Liver (tissue), 10 donors: ENCODE results near the gene WDR17. TPM values are rescaled to one million over a fixed set of nuclear protein-coding genes. Genes with fewer than 3 reads are reported as not detected.

Experiments
- DNase-seq: peaks from one replicate; pipeline ENCODE4 v3.0.0-alpha.2; 2017; ENCODE audit warnings: low spot score
- H3K27ac ChIP-seq, 2 donors: one replicate each; pipeline ENCODE4 v1.7.0; 2013; ENCODE audit warnings: inconsistent platforms in 2 of 2, low read length in 2 of 2, control low read depth in 1 of 2, low read depth in 1 of 2, mild to moderate bottlenecking in 1 of 2
- H3K27me3 ChIP-seq, 4 donors: one replicate each; pipeline versions ENCODE4 v1.6.1 to v1.7.0; 2013; ENCODE audit warnings: low read length in 3 of 4, inconsistent platforms in 1 of 4, mild to moderate bottlenecking in 1 of 4, moderate library complexity in 1 of 4; ENCODE audit not compliant: control insufficient read depth in 4 of 4, insufficient read depth in 4 of 4
- H3K36me3 ChIP-seq, 4 donors: one replicate each; pipeline versions ENCODE4 v1.6.1 to v1.7.0; 2013; ENCODE audit warnings: low read length in 3 of 4, mild to moderate bottlenecking in 3 of 4, low read depth in 1 of 4, moderate library complexity in 1 of 4; ENCODE audit not compliant: control insufficient read depth in 4 of 4, insufficient read depth in 3 of 4
- H3K4me1 ChIP-seq, 4 donors: one replicate each; pipeline versions ENCODE4 v1.6.1 to v1.7.0; 2013; ENCODE audit warnings: low read length in 3 of 4, mild to moderate bottlenecking in 3 of 4, moderate library complexity in 1 of 4; ENCODE audit not compliant: control insufficient read depth in 4 of 4, insufficient read depth in 4 of 4
- H3K4me3 ChIP-seq, 3 donors: one replicate each; pipeline versions ENCODE4 v1.6.1 to v1.7.0; 2013; ENCODE audit warnings: low read length in 3 of 3, control low read depth in 1 of 3, low read depth in 1 of 3, mild to moderate bottlenecking in 1 of 3
- H3K9ac ChIP-seq, 2 donors: one replicate each; pipeline ENCODE4 v1.7.0; 2013; ENCODE audit warnings: low read length in 2 of 2, mild to moderate bottlenecking in 2 of 2, moderate library complexity in 2 of 2, control low read depth in 1 of 2, low read depth in 1 of 2
- H3K9me3 ChIP-seq, 4 donors: one replicate each; pipeline versions ENCODE4 v1.6.1 to v1.7.0; 2013; ENCODE audit warnings: low read length in 3 of 4; ENCODE audit not compliant: control insufficient read depth in 4 of 4
- ATF3 ChIP-seq: IDR thresholded peaks from 2 replicates; pipeline ENCODE4 v1.6.1; 2016; ENCODE audit warnings: antibody characterized with exemption
- CTCF ChIP-seq: fragments of 150-350 bp; IDR thresholded peaks from 2 replicates; pipeline ENCODE4 v1.5.1; 2017; ENCODE audit warnings: improper control_type of control experiment, low read depth, low read length; ENCODE audit not compliant: missing input control
- EGR1 ChIP-seq, 2 donors: IDR thresholded peaks; 2 replicates each; pipeline ENCODE4 v1.6.1; 2016 to 2018; ENCODE audit warnings: antibody characterized with exemption in 2 of 2, low read depth in 2 of 2
- FOXA1 ChIP-seq: IDR thresholded peaks from 2 replicates; pipeline ENCODE4 v1.6.1; 2016; ENCODE audit warnings: antibody characterized with exemption
- FOXA2 ChIP-seq: IDR thresholded peaks from 2 replicates; pipeline ENCODE4 v1.6.1; 2016; ENCODE audit warnings: antibody characterized with exemption
- GABPA ChIP-seq, 2 donors: IDR thresholded peaks in 1 of 2; conservative IDR thresholded peaks in 1 of 2; 2 replicates each; pipeline ENCODE4 v1.6.1; 2016; ENCODE audit warnings: antibody characterized with exemption in 2 of 2, mild to moderate bottlenecking in 1 of 2, moderate library complexity in 1 of 2
- HNF4A ChIP-seq, 2 donors: conservative IDR thresholded peaks; 2 replicates each; pipeline ENCODE4 v1.6.1; 2016; ENCODE audit warnings: antibody characterized with exemption in 2 of 2, mild to moderate bottlenecking in 2 of 2
- JUND ChIP-seq, 2 donors: IDR thresholded peaks; 2 replicates each; pipeline ENCODE4 v1.6.1; 2016; ENCODE audit warnings: antibody characterized with exemption in 2 of 2
- RAD21 ChIP-seq, 2 donors: IDR thresholded peaks; 2 replicates each; pipeline ENCODE4 v1.6.1; 2016; ENCODE audit warnings: antibody characterized with exemption in 2 of 2, mild to moderate bottlenecking in 2 of 2
- REST ChIP-seq: IDR thresholded peaks from 2 replicates; pipeline ENCODE4 v1.6.1; 2016; ENCODE audit warnings: antibody characterized with exemption, mild to moderate bottlenecking
- RXRA ChIP-seq, 2 donors: IDR thresholded peaks; 2 replicates each; pipeline ENCODE4 v1.6.1; 2017 to 2018; ENCODE audit warnings: antibody characterized with exemption in 2 of 2, mild to moderate bottlenecking in 1 of 2
- TAF1 ChIP-seq: conservative IDR thresholded peaks from 2 replicates; pipeline ENCODE4 v1.6.1; 2016; ENCODE audit warnings: antibody characterized with exemption, mild to moderate bottlenecking
- WGBS: extraction: QIAGEN DNeasy Blood & Tissue Kit; methylation state at CpG from one replicate; pipeline ENCODE4 v1.1.7; 2013; 5-methylcytosine and 5-hydroxymethylcytosine counted together
- polyA plus RNA-seq, 2 donors: library from polyadenylated mRNA; stranded (reverse) in 1 of 2; unstranded in 1 of 2; fragments of 200-250 nt in 1 of 2; fragments of >200 nt in 1 of 2; fragmentation: Nextera tagmentation in 1 of 2; extraction: Ambion mirVana in 1 of 2; gene quantifications; one replicate each; pipeline versions ENCODE4 v1.2.1 to v1.2.3, GENCODE V29; 2013 to 2015
- small RNA-seq: library from RNA; depleted of rRNA; stranded (forward); fragments of <200 nt; gene quantifications from one replicate; pipeline ENCODE3, GENCODE V24; 2014
- total RNA-seq, 2 donors: library from RNA; depleted of rRNA; stranded (reverse); fragments of >200 nt; gene quantifications; one replicate each; pipeline ENCODE4 v1.2.3, GENCODE V29; 2014
- TF ChIP-seq, protein P1 (sequence below): IDR thresholded peaks from 2 replicates; pipeline ENCODE4 v1.6.1; 2016; ENCODE audit warnings: antibody characterized with exemption
- donor health status: healthy.
- donor health status: healthy.
- donor health status: healthy.
- donor health status: healthy.
- donor health status: healthy.

WDR17 gene
- total and polyA plus RNA-seq, 4 donors = 0.14 to 0.84 (median 0.34) TPM

GRCh38 chr4:176226736-176227135 lies 161.1 kb downstream of the WDR17 start:
- H3K27me3 ChIP-seq = no peaks in the 10 kb centered on the region
- no peaks in the 10 kb centered on the region for H3K36me3 ChIP-seq
- H3K4me3 ChIP-seq = no peak overlapping the region
- H3K4me1 ChIP-seq = no peaks in the 10 kb centered on the region
- 69% methylated on average over 5 of the region's 5 CpGs for WGBS
- H3K27ac ChIP-seq = no peak overlapping the region
- no peak overlapping the region for H3K9ac ChIP-seq
- no peak for DNase-seq
- TF ChIP-seq GABPA (IDR thresholded peaks at IDR 0.05 in 1 of 2, conservative IDR thresholded peaks at IDR 0.05 in 1 of 2) = no peak
- TF ChIP-seq TAF1 = no peak
- TF ChIP-seq FOXA1 = no peak
- no peak for TF ChIP-seq RAD21 (IDR thresholded peaks at IDR 0.05)
- H3K9me3 ChIP-seq = no peaks in the 10 kb centered on the region

DNA sequence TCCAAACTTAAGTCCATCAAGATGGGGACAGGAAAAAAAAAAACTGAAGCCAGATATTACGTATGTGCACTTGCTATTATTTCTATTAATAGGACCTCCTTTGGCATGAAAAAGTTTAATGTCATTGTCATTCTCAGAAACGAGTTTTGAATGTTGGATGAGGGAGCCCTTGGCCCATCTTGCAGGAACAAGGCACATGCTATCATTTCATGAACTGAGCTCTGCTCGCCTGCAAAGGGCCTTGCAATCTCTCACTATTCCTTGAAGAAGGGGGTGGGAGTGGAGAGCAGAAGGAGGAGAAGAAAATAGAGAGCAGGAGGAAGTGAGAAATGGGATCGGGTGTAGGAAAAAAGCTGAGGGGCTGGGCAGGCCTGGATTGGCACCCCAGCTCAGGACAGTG lies 164.0 kb downstream of the WDR17 start:
- TF ChIP-seq HNF4A (conservative IDR thresholded peaks at IDR 0.05) (no peak), FOXA2 (no peak), CTCF (no peak), RAD21 (IDR thresholded peaks at IDR 0.05) (no peak), EGR1 (IDR thresholded peaks at IDR 0.05; ENCODE audit: low read depth in 2 of 2) (no peak), JUND (IDR thresholded peaks at IDR 0.05) (no peak), ATF3 (no peak), REST (no peak), RXRA (IDR thresholded peaks at IDR 0.05) (no peak)
- TF ChIP-seq, protein P1, sequence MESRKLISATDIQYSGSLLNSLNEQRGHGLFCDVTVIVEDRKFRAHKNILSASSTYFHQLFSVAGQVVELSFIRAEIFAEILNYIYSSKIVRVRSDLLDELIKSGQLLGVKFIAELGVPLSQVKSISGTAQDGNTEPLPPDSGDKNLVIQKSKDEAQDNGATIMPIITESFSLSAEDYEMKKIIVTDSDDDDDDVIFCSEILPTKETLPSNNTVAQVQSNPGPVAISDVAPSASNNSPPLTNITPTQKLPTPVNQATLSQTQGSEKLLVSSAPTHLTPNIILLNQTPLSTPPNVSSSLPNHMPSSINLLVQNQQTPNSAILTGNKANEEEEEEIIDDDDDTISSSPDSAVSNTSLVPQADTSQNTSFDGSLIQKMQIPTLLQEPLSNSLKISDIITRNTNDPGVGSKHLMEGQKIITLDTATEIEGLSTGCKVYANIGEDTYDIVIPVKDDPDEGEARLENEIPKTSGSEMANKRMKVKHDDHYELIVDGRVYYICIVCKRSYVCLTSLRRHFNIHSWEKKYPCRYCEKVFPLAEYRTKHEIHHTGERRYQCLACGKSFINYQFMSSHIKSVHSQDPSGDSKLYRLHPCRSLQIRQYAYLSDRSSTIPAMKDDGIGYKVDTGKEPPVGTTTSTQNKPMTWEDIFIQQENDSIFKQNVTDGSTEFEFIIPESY = no peak
- 72% methylated on average over 4 of the region's 4 CpGs for WGBS
- Histone ChIP-seq H3K9me3 (no peaks in the 10 kb centered on the region), H3K27ac (no peak overlapping the region), H3K9ac (no peak overlapping the region), H3K27me3 (no peaks in the 10 kb centered on the region), H3K4me1 (no peaks in the 10 kb centered on the region), H3K36me3 (no peaks in the 10 kb centered on the region), H3K4me3 (no peak overlapping the region)
- no peak for DNase-seq

Small RNAs within 50 kb of the gene (small RNA-seq; reads per million reads assigned to genes)
- not detected for gene RF00432

Other genes starting within 250 kb of the WDR17 start
- under 1 TPM in 1 of 2 donors, not detected in 1; 0.14 TPM for gene SPATA4, start 129.7 kb downstream of the WDR17 start, total RNA-seq
- gene SPATA4, start 129.7 kb downstream of the WDR17 start, polyA plus RNA-seq = not detected
- gene ASB5, start 203.4 kb downstream of the WDR17 start, total RNA-seq = not detected
- gene ASB5, start 203.4 kb downstream of the WDR17 start, polyA plus RNA-seq = under 1 TPM in 1 of 2 donors, not detected in 1; 0.05 TPM